Loucy (cell line): ENCODE data around the gene ART5.

Source experiments
- H2AFZ ChIP-seq: fragments of 200-600 bp; sonication (generic); 2 replicates; pipeline ENCODE4 v1.6.0; 2016; ENCODE audit warnings: antibody characterized with exemption, mild to moderate bottlenecking, low read length, moderate library complexity
- H3F3A ChIP-seq: fragments of 200-600 bp; 2 replicates; pipeline ENCODE4 v1.6.0; 2016; ENCODE audit warnings: antibody characterized with exemption, low read depth, mild to moderate bottlenecking
- H3K27me3 ChIP-seq: fragments of 200-600 bp; sonication (generic); 2 replicates; pipeline ENCODE4 v1.6.1; 2014; ENCODE audit warnings: low read length, mild to moderate bottlenecking; ENCODE audit not compliant: insufficient read depth, poor library complexity, severe bottlenecking
- H3K36me3 ChIP-seq: fragments of 200-600 bp; sonication (generic); 2 replicates; pipeline ENCODE4 v1.6.1; 2016; ENCODE audit warnings: low read length; ENCODE audit not compliant: insufficient read depth
- H3K4me1 ChIP-seq: fragments of 200-600 bp; sonication (generic); 2 replicates; pipeline ENCODE4 v1.5.1; 2014; ENCODE audit warnings: low read length, mild to moderate bottlenecking; ENCODE audit not compliant: insufficient read depth, poor library complexity, severe bottlenecking
- H3K4me2 ChIP-seq: fragments of 200-600 bp; sonication (generic); 2 replicates; pipeline ENCODE4 v1.6.0; 2014; ENCODE audit warnings: antibody characterized with exemption, low read length, low read depth, mild to moderate bottlenecking; ENCODE audit not compliant: poor library complexity, severe bottlenecking
- H3K4me3 ChIP-seq: fragments of 200-600 bp; sonication (generic); 2 replicates; pipeline ENCODE4 v1.5.1; 2014; ENCODE audit warnings: low read length, mild to moderate bottlenecking, mixed read lengths; ENCODE audit not compliant: poor library complexity, severe bottlenecking
- H3K79me2 ChIP-seq: fragments of 200-600 bp; sonication (generic); 2 replicates; pipeline ENCODE4 v1.6.1; 2014; ENCODE audit warnings: low read length; ENCODE audit not compliant: insufficient read depth
- H3K9ac ChIP-seq: fragments of 200-600 bp; sonication (generic); 2 replicates; pipeline ENCODE4 v1.6.0; 2014; ENCODE audit warnings: mild to moderate bottlenecking, low read depth, low read length, moderate library complexity; ENCODE audit not compliant: poor library complexity, severe bottlenecking
- H3K9me2 ChIP-seq: fragments of 200-600 bp; sonication (generic); replicated peaks from 2 replicates; pipeline ENCODE4 v1.6.1; 2016; ENCODE audit warnings: low read depth, low read length, mixed read lengths
- H3K9me3 ChIP-seq: fragments of 200-600 bp; sonication (generic); 2 replicates; pipeline ENCODE4 v1.6.1; 2014; ENCODE audit warnings: mild to moderate bottlenecking, antibody characterized with exemption, low read length, low read depth; ENCODE audit not compliant: insufficient read depth
- H4K20me1 ChIP-seq: fragments of 200-600 bp; sonication (generic); 2 replicates; pipeline ENCODE4 v1.6.0; 2014; ENCODE audit warnings: antibody characterized with exemption, low read length, mild to moderate bottlenecking; ENCODE audit not compliant: insufficient read depth, poor library complexity, severe bottlenecking
- CTCF ChIP-seq: fragments of 200-600 bp; sonication (generic); conservative IDR thresholded peaks from 2 replicates; pipeline ENCODE4 v1.5.1; 2014; ENCODE audit warnings: mild to moderate bottlenecking, antibody characterized with exemption, low read length
- EZH2phosphoT487 ChIP-seq: fragments of 200-600 bp; IDR thresholded peaks from 2 replicates; pipeline ENCODE4 v1.6.1; 2018; ENCODE audit warnings: antibody characterized with exemption, mild to moderate bottlenecking, moderate library complexity, borderline replicate concordance

The ART5 gene

GRCh38 chr11:3617990-3618389 is 23.8 kb downstream of the ART5 start:
- no peaks in the 10 kb centered on the region for H3K9me2 ChIP-seq
- TF ChIP-seq EZH2phosphoT487 (no peak), CTCF (no peak)
- no peaks in the 10 kb centered on the region for H3K9me3 ChIP-seq
- no peaks in the 10 kb centered on the region for H4K20me1 ChIP-seq
- H3K4me2 ChIP-seq = no peak overlapping the region
- H3K79me2 ChIP-seq = no peaks in the 10 kb centered on the region
- no peak overlapping the region for H3K9ac ChIP-seq
- H3K36me3 ChIP-seq = no peaks in the 10 kb centered on the region
- H3K27me3 ChIP-seq = no peaks in the 10 kb centered on the region
- H2AFZ ChIP-seq = no peak overlapping the region
- H3F3A ChIP-seq = no peaks in the 10 kb centered on the region
- no peak overlapping the region for H3K4me3 ChIP-seq
- no peaks in the 10 kb centered on the region for H3K4me1 ChIP-seq

- H4K20me1 ChIP-seq = no peaks in the 10 kb centered on the region
- no peak overlapping the region for H3K4me3 ChIP-seq
- H3K79me2 ChIP-seq = no peaks in the 10 kb centered on the region
- H2AFZ ChIP-seq = no peak overlapping the region
- H3K27me3 ChIP-seq = no peaks in the 10 kb centered on the region
- no peaks in the 10 kb centered on the region for H3K4me1 ChIP-seq
- no peak for TF ChIP-seq EZH2phosphoT487
- no peak for TF ChIP-seq CTCF
- H3K9me2 ChIP-seq = no peaks in the 10 kb centered on the region
- no peaks in the 10 kb centered on the region for H3F3A ChIP-seq
- H3K9me3 ChIP-seq = no peaks in the 10 kb centered on the region; the same call in 1 of the 2 replicates
- H3K36me3 ChIP-seq = no peaks in the 10 kb centered on the region
- no peak overlapping the region for H3K4me2 ChIP-seq
- H3K9ac ChIP-seq = no peak overlapping the region
Measured at GRCh38 chr11:3616721-3617460, 24.9 kb downstream of the ART5 start.

GRCh38 chr11:3615998-3616397 is 25.8 kb downstream of the ART5 start:
- no peak for TF ChIP-seq EZH2phosphoT487
- no peak for TF ChIP-seq CTCF
- H3K27me3 ChIP-seq = no peaks in the 10 kb centered on the region
- no peaks in the 10 kb centered on the region for H3K4me1 ChIP-seq
- H3K9me3 ChIP-seq = no peaks in the 10 kb centered on the region; the same call in 1 of the 2 replicates
- H4K20me1 ChIP-seq = no peaks in the 10 kb centered on the region
- no peak overlapping the region for H2AFZ ChIP-seq
- no peaks in the 10 kb centered on the region for H3K36me3 ChIP-seq
- no peak overlapping the region for H3K4me2 ChIP-seq
- H3K9ac ChIP-seq = no peak overlapping the region
- no peaks in the 10 kb centered on the region for H3F3A ChIP-seq
- H3K9me2 ChIP-seq = no peaks in the 10 kb centered on the region
- no peak overlapping the region for H3K4me3 ChIP-seq
- no peaks in the 10 kb centered on the region for H3K79me2 ChIP-seq
